PFSK-1 (cell line): ENCODE data around the gene ARL3.

ENCODE experiments used
- POLR2AphosphoS5 ChIP-seq: IDR thresholded peaks from 2 replicates; pipeline ENCODE4 v1.6.1; 2012; ENCODE audit warnings: low read depth, mild to moderate bottlenecking, control low read depth, low read length, moderate library complexity
- REST ChIP-seq, 2 experiments: IDR thresholded peaks; 2 replicates each; pipeline versions ENCODE4 v1.6.1 to v1.8.0; 2011 to 2012; ENCODE audit warnings: low read depth in 2 of 2, low read length in 2 of 2, control low read depth in 1 of 2, inconsistent platforms in 1 of 2, mild to moderate bottlenecking in 1 of 2, moderate library complexity in 1 of 2; ENCODE audit not compliant: insufficient read depth in 1 of 2
- SIN3A ChIP-seq: IDR thresholded peaks from 2 replicates; pipeline ENCODE4 v1.6.1; 2012; ENCODE audit warnings: mild to moderate bottlenecking, low read length, moderate library complexity, borderline replicate concordance; ENCODE audit not compliant: insufficient read depth
- TAF1 ChIP-seq: IDR thresholded peaks from 2 replicates; pipeline ENCODE4 v1.6.1; 2012; ENCODE audit warnings: low read length, control low read depth, borderline replicate concordance; ENCODE audit not compliant: insufficient read depth

GRCh38 chr10:102641880-102642735 lies 72.1 kb downstream of the ARL3 start:
- TF ChIP-seq TAF1: peak; percentile 19; the same call in 1 of the 2 replicates
- peak; percentile 39; the same call in 1 of the 2 replicates for TF ChIP-seq POLR2AphosphoS5
- 0 out of 2 replicates have a peak, but pooled peaks have one; percentile 7 for TF ChIP-seq SIN3A
- no peak for TF ChIP-seq REST (IDR thresholded peaks at IDR 0.05; ENCODE audit: insufficient read depth in 1 of 2, low read depth in 2 of 2, low read length in 2 of 2)
